Vagina (tissue), 2 donors: ENCODE data around the gene RICTOR.

Source experiments
- CTCF ChIP-seq, 3 experiments: fragments of 450-650 bp in 2 of 3; fragments of 200-600 bp in 1 of 3; sonication (generic) in 1 of 3; IDR thresholded peaks; one replicate each; pipeline ENCODE4 v1.5.1; 2017 to 2019; ENCODE audit warnings: antibody characterized with exemption in 3 of 3, mild to moderate bottlenecking in 2 of 3, moderate library complexity in 2 of 3
- POLR2A ChIP-seq, 2 donors: fragments of 450-650 bp; IDR thresholded peaks; one replicate each; pipeline ENCODE4 v1.6.1; 2017; ENCODE audit warnings: antibody characterized with exemption in 2 of 2, mild to moderate bottlenecking in 2 of 2, moderate library complexity in 2 of 2

- no peak for TF ChIP-seq CTCF (IDR thresholded peaks at IDR 0.05)
- no peak for TF ChIP-seq POLR2A (IDR thresholded peaks at IDR 0.05)
Measured at GRCh38 chr5:38896760-38897159, 177.4 kb downstream of the RICTOR start.
